HCT116 (cell line): ENCODE measurements around the gene LSP1. TPM values are rescaled to one million over a fixed set of nuclear protein-coding genes. Genes with fewer than 3 reads are reported as not detected.

Source experiments
- ATAC-seq: fragments of 200-7000 bp; cut with Tn5 transposase; 2 replicates; pipeline ENCODE4 v1.9.1; 2020; ENCODE audit warnings: mild to moderate bottlenecking, moderate library complexity
- BruUV-seq: library from RNA; stranded (reverse); fragments of 400-500 nt; replicated peaks from 2 replicates; lab custom pipeline; 2021; lab: Mats Ljungman, UMichigan
- CTCF ChIA-PET: fragments of 300-600 bp; sonication (Branson Sonifier 250); formaldehyde crosslinking; loops from one replicate; lab custom pipeline; 2021; ENCODE audit warnings: antibody characterized with exemption; lab: Charles Lee
- POLR2A ChIA-PET: fragments of 300-600, 350-600 bp; sonication (Branson Sonifier 250); formaldehyde crosslinking; loops from one replicate; lab custom pipeline; 2021; ENCODE audit warnings: antibody characterized with exemption; lab: Charles Lee
- RAD21 ChIA-PET, 2 experiments: fragments of 300-600 bp; sonication (Branson Sonifier 250); formaldehyde crosslinking; loops; one replicate each; lab custom pipeline; 2023; ENCODE audit warnings: low total read pairs in 2 of 2; ENCODE audit not compliant: uncharacterized antibody in 2 of 2, unreplicated experiment in 2 of 2, low non-redundant PET in 1 of 2; lab: Charles Lee
- DNase-seq: peaks from one replicate; pipeline ENCODE4 v3.0.0-alpha.2; 2010; ENCODE audit warnings: low read depth, low spot score
- H2AFZ ChIP-seq: fragments of 200-600 bp; shearing (Covaris generic), sonication (generic); 2 replicates; pipeline ENCODE4 v1.6.1; 2017; ENCODE audit warnings: low read depth, mixed run types, mixed read lengths, antibody characterized with exemption, low read length; ENCODE audit not compliant: poor library complexity, severe bottlenecking
- H3K27ac ChIP-seq: 2 replicates; pipeline ENCODE4 v1.5.1; 2012; ENCODE audit warnings: low read depth, low read length
- H3K27me3 ChIP-seq: fragments of 200-600 bp; sonication (generic); 2 replicates; pipeline ENCODE4 v1.6.1; 2016; ENCODE audit warnings: mixed run types, low read length, mixed read lengths; ENCODE audit not compliant: insufficient read depth
- H3K36me3 ChIP-seq, 2 experiments: fragments of 200-500 bp in 1 of 2; fragments of 200-600 bp in 1 of 2; sonication (Bioruptor generic) in 1 of 2; sonication (generic) in 1 of 2; 2 replicates each; pipeline versions ENCODE4 v1.5.1 to v1.6.1; 2014 to 2016; ENCODE audit warnings: low read length in 2 of 2, inconsistent platforms in 1 of 2, mixed read lengths in 1 of 2, mixed run types in 1 of 2; ENCODE audit not compliant: insufficient read depth in 2 of 2, control insufficient read depth in 1 of 2
- H3K4me1 ChIP-seq, 2 experiments: fragments of 200-600 bp in 1 of 2; sonication (generic) in 1 of 2; 2 replicates each; pipeline versions ENCODE4 v1.5.1 to v1.6.1; 2012 to 2017; ENCODE audit warnings: low read length in 2 of 2, inconsistent platforms in 1 of 2, mild to moderate bottlenecking in 1 of 2, mixed read lengths in 1 of 2, mixed run types in 1 of 2, moderate library complexity in 1 of 2; ENCODE audit not compliant: insufficient read depth in 2 of 2, control insufficient read depth in 1 of 2
- H3K4me2 ChIP-seq: fragments of 200-600 bp; sonication (generic); 2 replicates; pipeline ENCODE4 v1.6.1; 2017; ENCODE audit warnings: mixed run types, low read length, mixed read lengths
- H3K4me3 ChIP-seq, 2 experiments: fragments of 200-600 bp in 1 of 2; sonication (generic) in 1 of 2; replicated peaks in 1 of 2; 2 replicates each; pipeline ENCODE4 v1.5.1; 2011 to 2016; ENCODE audit warnings: low read length in 2 of 2, control low read depth in 1 of 2, low read depth in 1 of 2, mild to moderate bottlenecking in 1 of 2, mixed read lengths in 1 of 2, mixed run types in 1 of 2
- H3K79me2 ChIP-seq: fragments of 200-600 bp; sonication (generic); 2 replicates; pipeline ENCODE4 v1.6.1; 2017; ENCODE audit warnings: mild to moderate bottlenecking, mixed run types, low read length, moderate library complexity, mixed read lengths; ENCODE audit not compliant: insufficient read depth
- H3K9ac ChIP-seq: fragments of 200-600 bp; sonication (generic); 2 replicates; pipeline ENCODE4 v1.6.1; 2016; ENCODE audit warnings: low read length, mixed read lengths
- H3K9me2 ChIP-seq: fragments of 200-600 bp; sonication (generic), shearing (Covaris generic); 2 replicates; pipeline ENCODE4 v1.6.1; 2017; ENCODE audit warnings: mixed run types, mild to moderate bottlenecking, moderate library complexity; ENCODE audit not compliant: insufficient read depth
- H3K9me3 ChIP-seq, 2 experiments: fragments of 200-500 bp in 1 of 2; fragments of 200-600 bp in 1 of 2; sonication (Bioruptor generic) in 1 of 2; sonication (generic) in 1 of 2; 2 replicates each; pipeline ENCODE4 v1.6.1; 2014 to 2017; ENCODE audit warnings: low read length in 2 of 2, mixed read lengths in 2 of 2, inconsistent platforms in 1 of 2, low read depth in 1 of 2, mild to moderate bottlenecking in 1 of 2, mixed run types in 1 of 2, moderate library complexity in 1 of 2; ENCODE audit not compliant: control insufficient read depth in 1 of 2, insufficient read depth in 1 of 2
- H4K20me1 ChIP-seq: fragments of 200-600 bp; sonication (generic), shearing (Covaris generic); 2 replicates; pipeline ENCODE4 v1.6.1; 2017; ENCODE audit warnings: mixed run types, mild to moderate bottlenecking, moderate library complexity; ENCODE audit not compliant: insufficient read depth
- ATF3 ChIP-seq: IDR thresholded peaks from 2 replicates; pipeline ENCODE4 v1.6.1; 2012
- CBX3 ChIP-seq: IDR thresholded peaks from 2 replicates; pipeline ENCODE4 v1.6.1; 2012; ENCODE audit warnings: low read depth
- CEBPB ChIP-seq: IDR thresholded peaks from 2 replicates; pipeline ENCODE4 v1.6.1; 2012; ENCODE audit warnings: low read depth
- CTCF ChIP-seq, 3 experiments: fragments of 200-600 bp in 1 of 3; sonication (generic) in 1 of 3; IDR thresholded peaks in 2 of 3; conservative IDR thresholded peaks in 1 of 3; 2 replicates each; pipeline ENCODE4 v1.5.1; 2012 to 2017; ENCODE audit warnings: low read depth in 2 of 3, low read length in 2 of 3, antibody characterized with exemption in 1 of 3, borderline replicate concordance in 1 of 3, control low read depth in 1 of 3, mild to moderate bottlenecking in 1 of 3, mixed read lengths in 1 of 3, mixed run types in 1 of 3, moderate library complexity in 1 of 3; ENCODE audit not compliant: insufficient read depth in 1 of 3
- EGR1 ChIP-seq: IDR thresholded peaks from 2 replicates; pipeline ENCODE4 v1.6.1; 2012; ENCODE audit warnings: low read depth
- ELF1 ChIP-seq: IDR thresholded peaks from 2 replicates; pipeline ENCODE4 v1.6.1; 2012; ENCODE audit warnings: low read depth, borderline replicate concordance
- EZH2 ChIP-seq: fragments of 200-600 bp; sonication (generic); IDR thresholded peaks from 2 replicates; pipeline ENCODE4 v1.6.1; 2017; ENCODE audit warnings: antibody characterized with exemption, mixed run types
- FOSL1 ChIP-seq: IDR thresholded peaks from 2 replicates; pipeline ENCODE4 v1.6.1; 2012; ENCODE audit warnings: low read depth
- JUND ChIP-seq: IDR thresholded peaks from 2 replicates; pipeline ENCODE4 v1.6.1; 2012
- MAX ChIP-seq: IDR thresholded peaks from 2 replicates; pipeline ENCODE4 v1.6.1; 2012
- POLR2A ChIP-seq: IDR thresholded peaks from 2 replicates; pipeline ENCODE4 v1.7.0; 2011; ENCODE audit warnings: borderline replicate concordance; ENCODE audit not compliant: insufficient read depth, insufficient read length; ENCODE audit errors: extremely low read depth
- POLR2AphosphoS5 ChIP-seq: IDR thresholded peaks from 2 replicates; pipeline ENCODE4 v1.6.1; 2011; ENCODE audit warnings: mild to moderate bottlenecking, low read depth, low read length, moderate library complexity
- REST ChIP-seq: IDR thresholded peaks from 2 replicates; pipeline ENCODE4 v1.6.1; 2012; ENCODE audit warnings: low read depth
- SIN3A ChIP-seq: IDR thresholded peaks from 2 replicates; pipeline ENCODE4 v1.6.1; 2012; ENCODE audit warnings: low read depth
- SP1 ChIP-seq: IDR thresholded peaks from 2 replicates; pipeline ENCODE4 v1.6.1; 2012; ENCODE audit warnings: low read depth
- SRF ChIP-seq: IDR thresholded peaks from 2 replicates; pipeline ENCODE4 v1.6.1; 2012; ENCODE audit warnings: low read depth
- TCF7L2 ChIP-seq: IDR thresholded peaks from 2 replicates; pipeline ENCODE4 v1.7.0; 2011; ENCODE audit warnings: borderline replicate concordance, inconsistent platforms; ENCODE audit not compliant: insufficient read depth, insufficient read length; ENCODE audit errors: extremely low read depth
- ZBTB33 ChIP-seq: IDR thresholded peaks from 2 replicates; pipeline ENCODE4 v1.6.1; 2011; ENCODE audit warnings: mild to moderate bottlenecking, low read length, moderate library complexity; ENCODE audit not compliant: insufficient replicate concordance; ENCODE audit errors: extremely low read depth
- ZFX ChIP-seq: fragments of 450-650 bp; IDR thresholded peaks from 2 replicates; pipeline ENCODE4 v1.6.1; 2017
- ZNF274 ChIP-seq: fragments of 200-500 bp; sonication (Bioruptor generic); IDR thresholded peaks from 2 replicates; pipeline ENCODE4 v1.6.1; 2014; ENCODE audit warnings: mild to moderate bottlenecking, low read depth, low read length, inconsistent platforms
- intact Hi-C: fragments of 100-400 bp; cut with micrococcal nuclease; formaldehyde crosslinking; loops from 2 replicates; pipeline ENCODE4 v1.10.0; 2022
- total RNA-seq: library from RNA; stranded (reverse); gene quantifications from one replicate; pipeline ENCODE4 v1.2.1, GENCODE V29; 2021; ENCODE audit not compliant: unreplicated experiment

The LSP1 gene
- total RNA-seq, 1 experiment from 2014 or later: 1.3 TPM

- no peak for ATAC-seq
- Histone ChIP-seq H2AFZ (no peak overlapping the region), H3K9me2 (no peaks in the 10 kb centered on the region), H3K36me3 (no peaks in the 10 kb centered on the region), H3K4me1 (no peaks in the 10 kb centered on the region), H3K9me3 (no peaks in the 10 kb centered on the region), H3K4me3 (no peak overlapping the region), H3K79me2 (no peaks in the 10 kb centered on the region), H3K27ac (no peak overlapping the region), H3K27me3 (peaks cover 8% of the 10 kb centered on the region; the same call in 1 of the 2 replicates), H4K20me1 (no peaks in the 10 kb centered on the region), H3K9ac (no peak overlapping the region), H3K4me2 (no peak overlapping the region)
- POLR2A ChIA-PET: no interaction called here
- RAD21 ChIA-PET: no interaction called here
- TF ChIP-seq MAX (no peak), JUND (no peak), EZH2 (no peak), ZBTB33 (no peak), ZFX (no peak), CBX3 (no peak), CEBPB (no peak), FOSL1 (no peak), POLR2AphosphoS5 (no peak), EGR1 (no peak), POLR2A (no peak), ZNF274 (no peak), SP1 (no peak), CTCF (IDR thresholded peaks at IDR 0.05 in 2 of 3, conservative IDR thresholded peaks at IDR 0.05 in 1 of 3; ENCODE audit: borderline replicate concordance in 1 of 3, insufficient read depth in 1 of 3, low read depth in 2 of 3, low read length in 2 of 3) (no peak), SIN3A (no peak), ELF1 (no peak), REST (no peak), ATF3 (no peak), SRF (no peak), TCF7L2 (no peak)
- no peak for DNase-seq
- CTCF ChIA-PET: interaction anchor here (0.8 to 1.0 kb wide), 3 partner anchors 116 to 268 kb away, joined by 3 read pairs; no protein-coding TSS in a partner anchor
- no TSS peak for BruUV-seq
- intact Hi-C loops: loop anchor here (5.0 kb wide), 2 partner anchors 33 to 232 kb away; partner anchors contain the start of gene TNNT3
These were observed 31.4 kb downstream of the LSP1 start for GRCh38 chr11:1884303-1884700.
